GM21619 (cell line): ENCODE data around the gene TPGS2.
"Not testable (repeated sequence)": the region's sequence is repeated elsewhere in the genome, so short reads cannot be mapped to it uniquely, and the experiment has no call there.

ENCODE experiments used
- ATAC-seq: cut with Tn5 transposase; IDR thresholded peaks from one replicate; pipeline ENCODE4 v1.9.1; 2021; ENCODE audit not compliant: unreplicated experiment

Gene TPGS2

GRCh38 chr18:36826556-36826955 lies 2.2 kb downstream of the TPGS2 start:
- no peak for ATAC-seq

GRCh38 chr18:36825526-36825925 lies 3.3 kb downstream of the TPGS2 start:
- no peak for ATAC-seq

- no peak for ATAC-seq
Observed at GRCh38 chr18:36821681-36822080, 7.1 kb downstream of the TPGS2 start.

- no peak for ATAC-seq
Observed at GRCh38 chr18:36819621-36820020, 9.2 kb downstream of the TPGS2 start.

GRCh38 chr18:36818652-36819051 lies 10.2 kb downstream of the TPGS2 start:
- ATAC-seq = no peak

GRCh38 chr18:36817039-36817438 lies 11.8 kb downstream of the TPGS2 start:
- no peak for ATAC-seq

GRCh38 chr18:36816096-36816495 lies 12.7 kb downstream of the TPGS2 start:
- not testable (repeated sequence) for ATAC-seq

GRCh38 chr18:36814994-36815393 lies 13.8 kb downstream of the TPGS2 start:
- no peak for ATAC-seq

- ATAC-seq = no peak
Observed at GRCh38 chr18:36813824-36814223, 15.0 kb downstream of the TPGS2 start.

- ATAC-seq = no peak
Observed at GRCh38 chr18:36813101-36813775, 15.6 kb downstream of the TPGS2 start.

- no peak for ATAC-seq
Observed at GRCh38 chr18:36812678-36813077, 16.1 kb downstream of the TPGS2 start.

- no peak for ATAC-seq
Observed at GRCh38 chr18:36811955-36812354, 16.8 kb downstream of the TPGS2 start.

- no peak for ATAC-seq
Observed at GRCh38 chr18:36811430-36811829, 17.4 kb downstream of the TPGS2 start.

GRCh38 chr18:36809590-36810381 lies 19.0 kb downstream of the TPGS2 start:
- peak; percentile 97 for ATAC-seq

- no peak for ATAC-seq
Observed at GRCh38 chr18:36808681-36809080, 20.1 kb downstream of the TPGS2 start.

GRCh38 chr18:36805105-36805504 lies 23.7 kb downstream of the TPGS2 start:
- ATAC-seq = no peak

GRCh38 chr18:36798738-36799473 lies 29.9 kb downstream of the TPGS2 start:
- ATAC-seq = no peak

- ATAC-seq = no peak
Observed at GRCh38 chr18:36792634-36793283, 36.0 kb downstream of the TPGS2 start.

GRCh38 chr18:36786686-36787085 lies 42.1 kb downstream of the TPGS2 start:
- ATAC-seq = no peak

- ATAC-seq = no peak
Observed at GRCh38 chr18:36783792-36784191, 45.0 kb downstream of the TPGS2 start.

- no peak for ATAC-seq
Observed at GRCh38 chr18:36782710-36783109, 46.1 kb downstream of the TPGS2 start.
